HG02973 (cell line): ENCODE measurements around the gene ALDH2.
"Not testable (repeated sequence)": the region's sequence is repeated elsewhere in the genome, so short reads cannot be mapped to it uniquely, and the experiment has no call there.

Experiments used
- ATAC-seq: cut with Tn5 transposase; IDR thresholded peaks from one replicate; pipeline ENCODE4 v1.9.1; 2021; ENCODE audit warnings: moderate library complexity; ENCODE audit not compliant: unreplicated experiment

Gene ALDH2

DNA sequence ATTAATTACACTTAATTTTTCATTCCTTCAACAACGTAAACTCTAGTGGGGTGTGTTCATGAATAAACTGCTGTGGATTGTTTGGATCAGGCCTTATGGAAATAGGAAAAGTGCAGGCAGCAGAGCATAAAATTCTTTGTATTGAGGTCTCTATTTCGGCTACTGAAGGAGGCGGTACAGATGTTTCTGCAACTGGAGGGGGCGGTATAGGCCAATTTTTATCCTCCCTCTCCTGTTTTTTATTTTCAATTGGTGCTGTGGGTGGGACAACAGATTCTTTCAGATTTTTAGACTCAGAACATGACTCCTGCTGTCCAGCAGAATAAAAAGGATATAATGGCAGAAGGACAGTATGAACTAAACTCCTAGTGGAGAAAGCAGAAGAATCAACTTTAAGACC is 57.6 kb downstream of the ALDH2 start:
- not testable (repeated sequence) for ATAC-seq

DNA sequence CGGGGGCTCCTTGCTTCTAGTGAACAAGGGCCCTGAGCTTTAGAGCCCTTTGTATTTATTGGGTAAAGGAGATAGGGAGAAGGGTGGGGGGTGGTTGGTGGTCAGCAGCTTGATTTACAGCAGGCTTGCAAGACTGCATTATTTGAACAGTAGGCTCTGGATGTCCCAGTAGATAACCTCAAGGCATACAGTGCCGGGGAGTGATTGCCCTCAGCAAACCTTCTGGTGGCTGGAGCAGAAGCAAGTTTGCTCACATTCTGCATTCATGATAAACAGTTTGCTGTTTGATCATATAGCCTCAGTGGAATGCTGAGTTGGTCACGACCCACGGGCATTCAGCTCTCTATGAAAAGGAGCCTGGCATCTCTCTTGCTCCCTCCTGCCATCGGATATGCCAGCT is 58.8 kb downstream of the ALDH2 start:
- ATAC-seq, result no peak

DNA sequence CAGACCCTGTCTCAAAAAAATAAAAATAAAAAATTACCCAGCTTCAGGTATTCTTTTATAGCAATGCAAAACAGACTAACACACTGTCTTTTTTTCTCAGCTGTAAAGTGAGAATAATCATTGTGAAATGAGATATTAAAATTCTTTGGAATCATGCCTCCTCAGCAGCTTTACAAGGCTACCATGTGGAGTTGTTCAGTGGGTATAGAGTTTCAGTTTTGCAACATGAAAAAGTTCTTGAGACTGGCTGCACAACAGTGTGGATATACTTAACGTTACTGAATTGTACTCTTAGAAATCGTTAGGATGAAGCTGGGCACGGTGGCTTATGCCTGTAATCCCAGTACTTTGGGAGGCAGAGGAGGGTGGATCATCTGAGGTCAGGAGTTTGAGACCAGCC is 59.6 kb downstream of the ALDH2 start:
- ATAC-seq, result no peak

DNA sequence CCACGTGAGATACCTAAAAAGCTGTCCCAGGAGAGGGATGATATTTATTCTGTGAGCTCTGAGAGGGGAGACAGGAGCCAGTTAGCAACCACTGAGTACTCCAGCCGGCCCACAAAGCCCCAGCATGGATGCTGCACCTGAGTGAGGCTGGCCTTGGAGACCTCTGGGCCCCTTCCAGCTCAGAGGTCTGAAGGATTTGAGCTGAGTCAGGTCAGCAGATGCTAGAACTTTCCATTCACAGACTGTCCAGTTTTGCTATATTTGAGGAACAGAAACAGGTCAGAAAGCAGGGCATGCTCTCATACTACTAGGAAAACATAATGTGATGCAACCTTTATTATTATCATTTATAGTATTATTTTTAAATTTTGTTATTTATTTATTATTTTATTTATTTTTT is 60.3 kb downstream of the ALDH2 start:
- no peak for ATAC-seq

DNA sequence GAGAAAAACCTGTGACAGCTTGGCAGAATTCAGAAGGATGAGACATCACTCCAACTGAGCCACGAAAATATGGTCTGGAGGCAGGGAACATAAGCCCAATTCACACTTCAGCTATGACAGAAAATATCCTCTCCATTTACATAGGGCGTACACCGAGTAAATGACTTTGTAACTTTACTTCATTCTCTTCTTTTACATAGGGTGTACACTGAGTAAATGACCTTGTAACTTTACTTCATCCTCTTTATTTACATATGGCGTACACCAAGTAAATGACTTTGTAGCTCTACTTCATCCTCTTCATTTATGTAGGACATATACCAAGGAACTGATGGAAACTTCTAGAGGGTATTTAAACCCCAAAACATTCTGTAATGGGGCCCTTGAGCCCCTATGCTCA is 61.2 kb downstream of the ALDH2 start:
- no peak for ATAC-seq

DNA sequence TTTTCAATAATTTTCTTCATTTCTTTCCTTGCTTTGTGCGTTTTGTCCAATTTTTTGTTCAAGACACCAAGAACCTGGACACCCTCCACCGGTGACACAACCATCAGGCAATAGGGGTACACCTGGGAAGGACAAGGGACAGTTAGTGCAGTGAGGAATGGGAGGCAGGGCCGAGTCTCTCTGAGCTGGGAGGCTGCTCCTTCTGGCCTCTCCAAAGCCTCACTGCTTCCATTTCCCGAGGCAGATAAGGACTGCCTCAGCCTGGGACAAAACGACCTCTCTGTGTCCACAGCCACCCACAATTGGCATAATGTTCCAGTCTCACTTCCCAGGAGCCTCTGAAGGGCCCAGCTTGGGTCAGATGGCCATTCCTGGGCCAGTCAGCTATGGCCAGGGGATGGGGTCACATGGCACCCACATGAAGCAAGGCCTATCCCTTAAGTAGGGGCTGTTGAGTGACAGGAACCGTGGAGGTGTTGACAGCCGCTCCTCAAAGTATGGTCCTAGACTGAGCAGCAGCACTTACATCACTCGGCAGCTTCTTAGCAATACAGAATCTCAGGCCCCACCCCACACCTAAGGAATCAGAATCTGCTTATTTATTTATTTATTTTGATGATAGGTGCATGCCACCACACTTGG is 61.7 kb downstream of the ALDH2 start:
- no peak for ATAC-seq

DNA sequence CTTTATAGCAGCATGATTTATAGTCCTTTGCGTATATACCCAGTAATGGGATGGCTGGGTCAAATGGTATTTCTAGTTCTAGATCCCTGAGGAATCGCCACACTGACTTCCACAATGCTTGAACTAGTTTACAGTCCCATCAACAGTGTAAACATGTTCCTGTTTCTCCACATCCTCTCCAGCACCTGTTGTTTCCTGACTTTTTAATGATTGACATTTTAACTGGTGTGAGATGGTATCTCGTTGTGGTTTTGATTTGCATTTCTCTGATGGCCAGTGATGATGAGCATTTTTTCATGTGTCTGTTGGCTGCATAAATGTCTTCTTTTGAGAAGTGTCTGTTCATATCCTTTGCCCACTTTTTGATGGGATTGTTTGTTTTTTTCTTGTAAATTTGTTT is 62.9 kb downstream of the ALDH2 start:
- not testable (repeated sequence) for ATAC-seq

DNA sequence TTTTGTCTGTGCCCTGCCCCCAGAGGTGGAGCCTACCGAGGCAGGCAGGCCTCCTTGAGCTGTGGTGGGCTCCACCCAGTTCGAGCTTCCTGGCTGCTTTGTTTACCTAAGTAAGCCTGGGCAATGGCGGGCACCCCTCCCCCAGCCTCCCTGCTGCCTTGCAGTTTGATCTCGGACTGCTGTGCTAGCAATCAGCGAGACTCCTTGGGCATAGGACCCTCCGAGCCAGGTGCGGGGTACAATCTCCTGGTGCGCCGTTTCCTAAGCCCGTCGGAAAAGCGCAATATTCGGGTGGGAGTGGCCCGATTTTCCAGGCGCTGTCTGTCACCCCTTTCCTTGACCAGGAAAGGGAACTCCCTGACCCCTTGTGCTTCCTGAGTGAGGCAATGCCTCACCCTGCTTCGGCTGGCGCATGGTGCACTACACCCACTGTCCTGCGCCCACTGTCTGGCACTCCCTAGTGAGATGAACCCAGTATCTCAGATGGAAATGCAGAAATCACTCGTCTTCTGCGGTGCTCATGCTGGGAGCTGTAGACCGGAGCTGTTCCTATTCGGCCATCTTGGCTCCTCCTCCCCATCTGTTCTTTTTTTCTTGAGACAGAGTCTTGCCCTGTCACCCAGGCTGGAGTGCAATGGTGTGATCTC is 68.1 kb downstream of the ALDH2 start:
- ATAC-seq, result not testable (repeated sequence)

DNA sequence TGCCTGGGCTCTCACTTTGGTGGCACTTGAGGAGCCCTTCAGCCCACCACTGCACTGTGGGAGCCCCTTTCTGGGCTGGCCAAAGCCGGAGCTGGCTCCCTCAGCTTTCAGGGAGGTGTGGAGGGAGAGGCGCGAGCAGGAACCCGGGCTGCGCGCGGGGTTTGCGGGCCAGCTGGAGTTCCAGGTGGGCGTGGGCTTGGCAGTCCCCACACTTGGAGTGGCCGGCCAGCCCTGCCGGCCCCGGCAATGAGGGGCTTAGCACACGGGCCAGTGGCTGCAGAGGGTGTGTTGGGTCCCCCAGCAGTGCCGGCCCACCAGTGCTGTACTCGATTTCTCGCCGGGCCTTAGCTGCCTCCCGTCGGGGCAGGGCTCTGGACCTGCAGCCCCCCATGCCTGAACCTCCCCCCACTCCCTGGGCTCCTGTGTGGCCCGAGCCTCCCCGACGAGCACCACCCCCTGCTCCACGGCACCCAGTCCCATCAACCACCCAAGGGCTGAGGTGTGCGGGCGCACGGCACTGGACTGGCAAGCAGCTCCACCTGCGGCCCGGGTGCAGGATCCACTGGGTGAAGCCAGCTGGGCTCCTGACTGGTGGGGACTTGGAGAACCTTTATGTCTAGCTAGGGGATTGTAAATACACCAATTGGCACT is 68.9 kb downstream of the ALDH2 start:
- ATAC-seq, result not testable (repeated sequence)

DNA sequence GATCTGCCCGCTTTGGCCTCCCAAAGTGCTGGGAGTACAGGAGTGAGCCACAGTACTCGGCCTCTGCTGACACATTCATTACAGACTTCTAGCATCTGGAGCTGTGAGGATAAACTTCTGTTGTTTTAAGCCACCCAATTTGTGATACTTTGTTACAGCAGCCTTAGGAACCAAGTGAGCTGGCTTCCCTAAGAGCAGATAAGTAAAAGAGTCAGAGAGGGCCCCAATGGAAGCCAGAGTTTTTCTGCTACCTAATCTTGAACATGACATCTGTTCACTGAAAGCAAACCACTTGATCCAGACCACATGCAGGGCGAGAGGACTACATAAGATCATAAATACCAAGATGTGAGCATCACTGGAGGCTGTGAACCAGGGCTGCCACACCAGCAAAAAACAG is 71.6 kb downstream of the ALDH2 start:
- no peak for ATAC-seq

DNA sequence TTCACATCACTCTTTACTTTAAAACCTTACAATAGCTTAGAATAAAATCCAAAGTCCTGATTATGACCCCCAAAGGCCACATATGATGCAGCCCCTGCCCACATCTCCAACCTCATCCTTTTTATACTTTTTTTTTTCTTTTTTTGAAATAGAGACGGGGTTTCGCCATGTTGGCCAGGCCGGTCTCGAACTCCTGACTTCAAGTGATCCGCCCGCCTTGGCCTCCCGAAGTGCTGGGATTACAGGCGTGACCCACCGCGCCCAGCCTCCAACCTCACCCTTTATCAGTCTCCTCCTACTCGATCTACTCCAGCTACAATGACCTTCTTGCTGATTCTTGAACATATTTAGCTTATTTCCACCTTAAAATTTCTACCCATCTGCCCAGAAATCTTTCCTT is 74.1 kb downstream of the ALDH2 start:
- ATAC-seq, result no peak

DNA sequence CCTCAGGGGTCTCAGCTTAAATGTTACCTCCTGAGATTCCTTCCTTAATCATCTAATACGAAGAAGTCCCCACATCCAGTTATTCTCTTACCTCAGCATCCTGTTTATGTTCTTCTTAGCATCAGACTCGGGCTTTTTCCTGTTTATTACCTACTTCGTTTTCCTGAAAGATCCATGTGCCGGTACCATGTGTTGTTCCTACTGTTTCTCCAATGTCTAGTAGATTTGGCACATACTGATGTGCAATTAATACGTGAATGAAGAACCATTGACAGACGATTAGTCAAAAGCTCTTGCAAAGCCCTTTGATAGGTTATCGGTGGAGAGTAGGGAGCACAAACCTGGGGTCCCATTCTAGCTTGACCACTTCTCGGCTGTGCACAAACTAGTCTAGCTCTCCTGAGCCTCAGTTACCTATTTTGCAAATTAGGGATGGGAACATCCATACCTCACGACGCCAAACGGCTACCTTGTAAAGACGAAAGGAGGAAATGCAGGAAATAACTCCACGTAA is 74.6 kb downstream of the ALDH2 start:
- peak; percentile 12 for ATAC-seq

DNA sequence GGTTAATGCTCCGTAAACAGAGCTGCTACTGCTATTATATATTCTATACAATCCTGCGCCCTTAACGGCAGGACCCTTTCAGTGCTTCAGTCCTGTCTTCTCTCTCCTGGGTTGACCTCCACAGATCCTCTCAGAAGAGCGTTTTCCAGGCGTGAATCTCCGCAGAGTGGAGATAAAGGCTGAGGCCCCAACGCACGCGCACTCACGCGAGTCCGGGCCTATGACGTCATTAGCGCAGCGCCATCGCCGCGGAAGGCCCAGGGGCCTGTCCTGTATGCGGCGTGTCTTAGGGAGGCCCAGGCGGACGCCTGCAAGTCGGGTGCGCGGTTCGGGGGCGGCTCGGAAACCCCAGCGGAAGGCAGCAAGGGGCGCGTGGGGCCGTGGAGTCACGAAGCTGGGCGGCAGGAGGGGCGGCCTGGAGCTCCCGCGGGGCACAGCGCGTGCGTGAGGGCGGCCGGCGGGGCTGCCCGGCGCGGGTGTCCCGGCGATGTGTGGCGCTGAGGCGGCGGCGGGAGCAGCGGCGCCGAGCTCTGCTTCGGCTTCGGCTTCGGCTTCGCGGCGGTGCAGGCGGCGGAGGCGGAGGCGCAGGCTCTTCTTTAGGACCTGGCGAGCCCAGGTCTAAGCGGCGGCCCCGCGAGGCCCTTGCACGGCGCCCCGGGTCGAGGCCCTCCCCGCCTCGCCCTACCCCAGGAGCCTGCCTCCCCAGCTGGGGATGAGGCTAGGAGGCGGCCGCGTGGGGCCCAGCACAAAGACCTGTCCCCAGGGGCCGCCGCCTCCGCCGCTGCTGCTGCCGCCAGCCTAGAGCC is 75.2 kb downstream of the ALDH2 start, which contains the start of gene MAPKAPK5:
MAPKAPK5 (plus strand) TSS at position 479 of the 806 bp plus-strand sequence. CDS start 506 bp downstream, outside the sequence.
- ATAC-seq, result peak; percentile 65

DNA sequence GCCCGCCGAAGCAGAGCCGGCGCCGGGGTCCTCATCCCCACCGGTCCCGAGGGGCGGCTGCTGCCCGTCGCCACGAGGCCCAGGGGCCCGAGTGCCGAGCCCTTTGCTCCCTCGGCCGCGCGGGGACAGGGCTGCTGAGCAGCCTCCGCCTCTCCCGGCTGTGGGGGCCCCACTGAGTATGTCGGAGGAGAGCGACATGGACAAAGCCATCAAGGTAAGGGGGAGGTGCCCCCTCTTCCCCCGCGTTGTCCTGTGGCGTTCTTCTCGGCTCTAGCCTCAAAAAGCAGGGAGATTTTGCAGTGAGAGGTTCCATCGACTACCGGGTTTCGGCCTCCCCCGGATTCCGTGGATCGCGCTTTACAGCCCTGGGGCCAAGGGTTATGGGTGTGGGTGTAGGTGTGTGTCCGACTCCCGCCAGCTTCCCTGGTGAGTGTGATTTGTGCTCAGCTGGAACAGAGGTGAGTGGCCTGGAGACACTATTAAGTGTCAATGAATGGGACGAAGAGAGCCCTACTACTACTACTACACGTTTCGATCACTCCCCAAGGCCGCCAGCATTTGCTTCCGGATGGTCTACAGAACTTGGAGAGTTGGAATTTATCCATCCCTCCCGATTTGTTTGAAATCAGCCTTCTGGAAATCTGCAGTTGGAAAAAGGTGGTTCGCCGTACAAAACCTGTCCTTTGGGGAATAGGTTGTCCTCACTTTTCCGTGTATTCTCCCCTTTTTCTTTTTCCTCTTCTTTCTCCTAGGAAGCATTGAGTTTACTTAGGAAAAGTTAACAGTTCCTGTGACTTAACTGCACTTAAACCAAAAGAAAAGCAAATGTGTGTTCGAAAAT is 76.0 kb downstream of the ALDH2 start:
- ATAC-seq, result peak; percentile 25

DNA sequence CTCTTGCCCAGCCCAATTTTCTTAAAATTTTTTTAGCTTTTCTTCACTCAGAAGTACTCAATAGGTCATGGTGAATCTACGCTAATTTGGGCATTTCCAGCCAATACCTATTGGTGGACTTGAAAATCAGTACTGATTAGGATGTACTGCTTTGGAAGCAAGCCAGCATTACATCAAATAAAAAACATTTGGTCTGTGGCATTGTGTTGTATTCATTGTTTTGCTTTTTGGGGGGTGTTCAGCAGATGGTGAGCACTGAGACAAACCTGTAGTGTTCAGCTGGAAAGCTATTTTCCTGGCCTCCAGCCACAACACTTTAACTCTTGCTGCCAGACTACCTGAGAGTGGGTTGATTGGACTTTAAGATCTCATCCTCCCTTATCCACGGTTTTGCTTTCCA is 79.3 kb downstream of the ALDH2 start:
- ATAC-seq, result no peak

DNA sequence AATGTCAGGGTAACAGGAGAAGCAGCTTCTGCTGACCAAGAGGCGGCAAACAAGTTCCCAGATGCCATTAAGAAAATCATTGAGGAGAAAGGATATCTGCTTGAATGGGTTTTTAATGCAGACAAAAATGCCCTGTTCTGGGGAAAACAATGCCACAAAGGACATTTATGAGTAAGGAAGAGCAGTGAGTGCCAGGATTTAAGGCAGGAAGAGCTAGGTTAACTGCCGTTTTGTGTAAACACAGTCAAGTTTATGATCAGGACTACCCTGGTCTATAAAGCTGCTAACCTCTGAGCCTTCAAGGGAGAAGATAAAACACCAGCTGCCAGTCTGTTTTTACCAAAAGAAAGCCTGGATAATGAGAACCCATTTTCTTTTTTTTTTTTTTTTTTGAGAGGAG is 83.8 kb downstream of the ALDH2 start:
- no peak for ATAC-seq

DNA sequence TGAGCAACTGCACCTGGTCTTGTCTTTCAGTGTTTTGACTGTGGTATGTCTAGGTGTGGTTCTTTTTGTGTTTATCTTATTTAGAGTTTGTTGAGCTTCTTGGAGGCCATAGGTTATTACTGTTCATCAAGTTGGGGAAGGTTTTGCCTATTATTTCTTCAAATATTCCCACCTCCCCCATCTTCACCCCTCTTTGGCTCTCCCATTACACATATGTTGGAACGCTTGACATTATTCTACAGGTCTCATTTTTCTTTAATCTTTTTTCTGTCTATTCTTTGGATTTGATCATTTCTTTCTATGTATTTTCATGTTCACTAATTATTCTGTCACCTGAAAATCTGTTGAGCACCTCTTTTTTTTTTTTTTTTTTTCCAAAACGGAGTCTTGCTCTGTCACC is 91.5 kb downstream of the ALDH2 start:
- no peak for ATAC-seq

DNA sequence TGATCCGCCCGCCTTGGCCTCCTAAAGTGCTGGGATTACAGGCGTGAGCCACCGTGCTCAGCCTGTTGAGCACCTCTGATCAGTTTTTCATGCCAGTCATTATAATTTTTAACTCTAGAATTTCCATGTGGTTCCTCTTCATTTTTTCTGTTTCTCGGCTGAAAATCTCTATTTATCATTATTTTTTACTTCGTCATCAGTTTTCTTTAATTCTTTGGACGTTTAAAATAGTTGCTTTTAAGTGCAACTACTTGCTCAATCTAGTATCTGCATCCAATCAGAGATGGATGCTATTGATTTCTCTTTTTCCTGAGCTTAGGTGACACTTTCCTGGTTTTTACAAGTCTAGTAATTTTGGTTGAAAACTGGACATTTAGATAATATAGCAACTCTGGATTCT is 92.0 kb downstream of the ALDH2 start:
- ATAC-seq, result no peak

DNA sequence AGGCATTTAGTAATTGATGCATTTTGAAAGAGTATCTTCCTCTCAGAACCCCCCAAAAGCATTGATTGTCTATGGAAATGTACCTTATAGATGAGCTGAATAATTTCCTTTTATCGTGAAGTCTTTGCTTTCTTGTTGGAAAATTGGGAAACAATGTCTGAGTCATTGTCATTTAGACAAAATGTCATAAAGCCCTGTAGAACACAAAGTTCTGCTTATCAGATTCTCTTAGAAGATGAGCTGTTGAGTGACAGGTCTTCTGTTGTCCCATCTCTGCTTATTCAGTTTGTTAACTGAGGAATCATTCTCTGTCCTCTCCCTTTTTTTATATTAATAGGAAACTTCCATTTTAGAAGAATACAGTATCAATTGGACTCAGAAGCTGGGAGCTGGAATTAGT is 98.2 kb downstream of the ALDH2 start:
- ATAC-seq, result no peak
